ENCODE results near the gene PARP12. TPM values are rescaled to one million over a fixed set of nuclear protein-coding genes. Genes with fewer than 3 reads are reported as not detected.

PARP12 gene
- total RNA-seq, 1 donor from 2014 or later = 26.9 TPM

- H3K27me3 Mint-ChIP-seq (ENCODE audit: unreplicated experiment) = no peaks in the 10 kb centered on the region
- H3K27ac Mint-ChIP-seq (ENCODE audit: unreplicated experiment) = no peak overlapping the region
- peaks cover 12% of the 10 kb centered on the region for H3K4me1 Mint-ChIP-seq (ENCODE audit: unreplicated experiment)
- TF ChIP-seq CTCF (IDR thresholded peaks at IDR 0.05) = no peak
- no peak overlapping the region for H3K4me3 Mint-ChIP-seq (ENCODE audit: unreplicated experiment)
- no peak for DNase-seq (ENCODE audit: extremely low spot score, unreplicated experiment)
- no peaks in the 10 kb centered on the region for H3K36me3 Mint-ChIP-seq (ENCODE audit: unreplicated experiment)
- H3K9me3 Mint-ChIP-seq (ENCODE audit: unreplicated experiment) = no peaks in the 10 kb centered on the region
Measured at GRCh38 chr7:139990571-139991268, 72.0 kb downstream of the PARP12 start.

GRCh38 chr7:139990142-139990535 is 72.6 kb downstream of the PARP12 start:
- H3K9me3 Mint-ChIP-seq (ENCODE audit: unreplicated experiment) = no peaks in the 10 kb centered on the region
- peaks cover 12% of the 10 kb centered on the region for H3K4me1 Mint-ChIP-seq (ENCODE audit: unreplicated experiment)
- no peak for DNase-seq (ENCODE audit: extremely low spot score, unreplicated experiment)
- TF ChIP-seq CTCF (IDR thresholded peaks at IDR 0.05) = no peak
- H3K27ac Mint-ChIP-seq (ENCODE audit: unreplicated experiment) = no peak overlapping the region
- H3K36me3 Mint-ChIP-seq (ENCODE audit: unreplicated experiment) = no peaks in the 10 kb centered on the region
- H3K27me3 Mint-ChIP-seq (ENCODE audit: unreplicated experiment) = no peaks in the 10 kb centered on the region
- no peak overlapping the region for H3K4me3 Mint-ChIP-seq (ENCODE audit: unreplicated experiment)

GRCh38 chr7:139989366-139990141 is 73.2 kb downstream of the PARP12 start:
- Mint-ChIP-seq H3K36me3 (ENCODE audit: unreplicated experiment) (no peaks in the 10 kb centered on the region), H3K4me3 (ENCODE audit: unreplicated experiment) (no peak overlapping the region), H3K4me1 (ENCODE audit: unreplicated experiment) (peaks cover 8% of the 10 kb centered on the region), H3K27ac (ENCODE audit: unreplicated experiment) (no peak overlapping the region), H3K27me3 (ENCODE audit: unreplicated experiment) (peaks cover 4% of the 10 kb centered on the region), H3K9me3 (ENCODE audit: unreplicated experiment) (no peaks in the 10 kb centered on the region)
- DNase-seq (ENCODE audit: extremely low spot score, unreplicated experiment) = no peak
- TF ChIP-seq CTCF (IDR thresholded peaks at IDR 0.05) = no peak

- Mint-ChIP-seq H3K4me3 (ENCODE audit: unreplicated experiment) (no peak overlapping the region), H3K36me3 (ENCODE audit: unreplicated experiment) (no peaks in the 10 kb centered on the region), H3K4me1 (ENCODE audit: unreplicated experiment) (peaks cover 6% of the 10 kb centered on the region), H3K9me3 (ENCODE audit: unreplicated experiment) (no peaks in the 10 kb centered on the region), H3K27me3 (ENCODE audit: unreplicated experiment) (peaks cover 19% of the 10 kb centered on the region), H3K27ac (ENCODE audit: unreplicated experiment) (no peak overlapping the region)
- no peak for DNase-seq (ENCODE audit: extremely low spot score, unreplicated experiment)
- peak; percentile 6 for TF ChIP-seq CTCF (IDR thresholded peaks at IDR 0.05)
Measured at GRCh38 chr7:139987691-139988516, 74.8 kb downstream of the PARP12 start.
